GM18520 (cell line): ENCODE results near the gene EGFLAM.
A peak's percentile ranks its signal among the peaks of the same experiment; 100 is the strongest.
"Not testable (repeated sequence)": the region's sequence is repeated elsewhere in the genome, so short reads cannot be mapped to it uniquely, and the experiment has no call there.

Experiments used
- ATAC-seq: cut with Tn5 transposase; IDR thresholded peaks from one replicate; pipeline ENCODE4 v1.9.1; 2021; ENCODE audit not compliant: unreplicated experiment

Gene EGFLAM

DNA sequence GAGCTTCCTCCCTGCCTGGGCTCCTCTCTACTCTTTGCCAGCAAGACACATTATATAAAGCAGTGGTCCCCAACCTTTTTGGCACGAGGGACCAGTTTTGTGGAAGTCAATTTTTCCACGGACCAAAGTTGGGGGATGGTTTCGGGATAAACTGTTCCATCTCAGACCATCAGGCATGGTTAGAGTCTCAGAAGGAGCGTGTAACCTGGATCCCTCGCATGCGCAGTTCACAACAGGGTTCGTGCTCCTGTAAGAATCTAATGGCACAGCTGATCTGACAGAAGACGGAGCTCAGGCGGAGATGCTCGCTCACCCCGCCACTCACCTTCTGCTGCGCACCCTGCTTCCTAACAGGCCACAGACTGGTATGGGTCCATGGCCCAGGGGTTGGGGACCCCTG, 155.3 kb downstream of the EGFLAM start:
- no peak for ATAC-seq

DNA sequence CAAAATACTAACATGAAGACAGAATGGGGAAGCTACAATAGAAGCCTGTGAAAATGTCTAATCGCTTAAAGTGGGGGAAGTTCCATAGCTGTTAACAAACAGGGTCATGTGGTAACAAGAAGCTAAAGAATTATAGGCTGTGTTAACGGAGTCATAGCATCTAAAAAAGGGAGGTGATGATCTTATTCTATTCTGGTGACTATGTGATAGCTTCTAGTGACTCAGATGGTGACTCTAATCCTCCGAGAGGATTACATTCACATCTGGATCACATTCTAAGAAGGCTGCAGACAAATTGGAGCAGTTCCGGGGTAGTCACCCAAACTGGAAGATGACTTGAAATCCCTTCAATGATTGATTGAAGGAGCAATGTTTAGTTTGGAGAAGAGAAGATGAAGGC, 156.0 kb downstream of the EGFLAM start:
- ATAC-seq, result no peak

DNA sequence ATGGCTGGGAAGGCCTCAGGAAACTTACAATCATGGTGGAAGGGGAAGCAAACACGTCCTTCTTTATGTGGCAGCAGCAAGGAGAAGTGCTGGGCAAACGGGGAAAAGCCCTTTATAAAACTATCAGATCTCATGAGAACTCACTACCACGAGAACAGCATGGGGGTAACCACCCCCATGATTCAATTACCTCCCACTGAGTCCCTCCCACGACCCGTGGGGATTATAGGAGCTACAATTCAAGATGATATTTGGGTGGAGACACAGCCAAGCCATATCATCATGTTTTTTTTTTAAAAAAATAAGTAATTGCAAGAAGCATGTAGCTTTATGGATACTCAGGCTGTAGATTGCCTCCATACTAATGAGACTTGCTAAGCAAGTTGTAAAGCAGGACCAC, 157.4 kb downstream of the EGFLAM start:
- not testable (repeated sequence) for ATAC-seq

DNA sequence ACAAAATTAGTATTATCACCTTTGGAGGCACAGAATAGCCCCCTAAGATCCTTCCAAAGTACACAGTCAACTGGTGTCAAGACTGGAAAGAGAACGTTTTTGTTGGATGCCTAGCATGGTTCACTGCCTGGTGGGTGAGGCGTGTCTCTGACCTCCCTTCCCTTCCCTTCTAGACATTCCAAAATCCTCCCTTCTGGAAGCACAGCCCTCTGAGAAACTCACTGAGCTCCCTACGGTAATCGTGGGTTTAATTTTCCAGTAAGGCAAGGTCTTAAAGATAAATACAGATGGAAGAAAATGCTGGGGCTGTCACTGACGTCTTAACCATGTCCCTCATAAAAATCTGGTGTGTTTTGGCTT, 159.3 kb downstream of the EGFLAM start:
- no peak for ATAC-seq

DNA sequence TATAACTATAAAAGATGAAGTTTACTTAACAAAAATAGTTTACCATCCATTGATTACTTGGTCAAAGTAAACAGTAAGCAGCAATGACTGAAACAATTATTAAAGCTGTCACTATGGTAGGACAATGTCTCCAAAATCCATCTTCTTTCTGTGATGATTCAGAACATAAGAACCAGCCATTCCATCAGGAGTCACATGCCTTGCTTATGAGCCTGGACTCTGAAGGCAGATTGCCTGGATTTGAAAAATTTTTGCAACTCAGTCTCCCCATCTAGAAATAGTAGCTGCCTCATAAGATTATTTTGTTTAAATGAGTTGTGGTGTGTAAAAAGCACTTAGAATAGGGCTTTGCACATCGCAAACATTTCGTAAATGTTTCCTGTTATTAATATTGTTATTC, 161.9 kb downstream of the EGFLAM start:
- no peak for ATAC-seq

DNA sequence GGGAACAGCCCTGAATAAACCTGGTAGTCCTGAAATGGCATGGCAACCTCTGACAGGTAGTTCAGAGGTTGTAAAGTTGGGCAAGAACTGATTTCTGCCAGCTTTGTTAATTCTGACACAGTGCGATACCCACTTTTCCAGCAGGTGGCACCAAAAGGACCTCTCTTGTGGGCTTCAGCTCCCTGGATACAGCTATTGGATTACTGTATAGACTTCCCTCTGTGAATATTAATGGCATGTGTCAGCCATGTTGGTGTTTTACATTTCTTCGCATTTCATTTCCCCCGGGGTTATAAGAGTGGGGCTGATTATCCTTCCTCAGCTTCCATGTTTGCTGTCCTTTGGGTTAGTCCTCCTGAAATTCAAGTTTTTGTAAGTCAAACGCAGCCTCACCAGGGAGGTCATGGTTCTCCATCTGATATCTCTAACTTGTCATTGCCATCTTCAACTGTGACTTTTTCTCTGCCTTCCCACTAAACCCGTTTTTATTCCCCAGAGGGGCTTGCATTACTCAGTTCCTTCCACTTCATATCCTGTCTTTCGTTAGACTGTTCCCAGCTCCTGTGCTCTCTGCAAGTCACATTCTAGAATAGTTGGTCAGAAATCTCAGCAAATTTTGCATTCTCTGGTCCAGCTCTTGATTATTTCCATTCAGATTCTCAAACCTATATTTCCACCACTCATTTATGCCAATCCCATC, 162.5 kb downstream of the EGFLAM start:
- no peak for ATAC-seq

DNA sequence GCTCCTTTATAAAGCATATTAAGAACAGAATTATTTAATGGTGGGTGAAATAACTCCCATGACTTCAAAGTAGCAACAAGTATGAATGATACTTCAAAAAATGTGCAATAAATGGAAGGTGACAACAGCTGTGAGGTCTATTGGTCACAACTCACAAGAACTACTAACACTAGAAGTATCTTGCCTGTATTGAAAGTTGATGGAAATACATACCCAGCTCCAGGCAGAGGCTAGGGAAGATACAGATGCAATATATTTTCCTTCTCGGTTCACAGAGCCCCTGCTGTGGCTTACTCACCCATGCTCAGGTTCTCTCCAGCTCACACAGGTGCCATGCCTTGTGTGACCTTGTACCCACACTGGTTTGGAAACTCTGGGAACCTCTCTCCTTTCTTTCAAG, 164.3 kb downstream of the EGFLAM start:
- ATAC-seq, result no peak

DNA sequence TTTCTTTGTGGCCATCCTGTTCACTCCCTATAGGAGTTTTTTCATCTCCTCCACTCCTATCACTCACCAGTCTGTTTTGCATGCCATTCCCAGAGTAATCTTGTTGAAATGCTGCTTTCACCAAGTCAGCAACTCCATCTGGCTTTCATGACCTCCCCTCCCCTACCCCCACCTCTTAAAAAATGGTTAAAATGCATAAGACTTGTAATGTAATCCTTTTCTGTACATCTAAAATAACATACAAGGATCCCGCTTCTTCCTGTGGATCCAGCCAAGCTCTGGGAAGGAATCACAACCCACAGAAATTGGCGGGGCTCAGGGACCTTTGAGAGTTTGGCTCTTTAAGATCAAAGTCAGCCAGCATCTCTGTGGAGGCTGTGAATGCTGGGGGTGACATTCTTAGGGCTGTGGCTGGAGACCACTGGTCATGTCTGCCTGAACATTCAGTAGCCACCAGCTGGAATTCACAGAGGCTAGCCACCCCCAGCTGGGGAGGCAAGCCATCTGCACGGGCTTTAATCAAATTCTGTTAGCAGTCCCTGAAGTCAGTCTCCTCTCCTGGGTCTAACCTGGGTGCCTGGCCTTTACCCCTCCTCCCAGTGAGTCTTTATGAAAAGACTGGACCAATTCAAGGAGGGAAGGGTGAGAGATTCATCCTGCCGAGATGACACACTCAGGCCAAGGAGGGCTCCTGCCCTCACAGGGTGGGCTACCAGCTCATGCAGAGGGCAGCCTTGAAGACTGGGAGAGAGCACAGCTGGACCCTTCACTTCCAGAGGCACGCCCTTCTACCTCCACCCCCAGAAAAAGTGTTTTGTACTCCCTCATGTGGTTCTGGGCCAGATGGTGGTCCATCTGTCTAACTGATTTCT, 165.2 kb downstream of the EGFLAM start:
- ATAC-seq, result no peak

DNA sequence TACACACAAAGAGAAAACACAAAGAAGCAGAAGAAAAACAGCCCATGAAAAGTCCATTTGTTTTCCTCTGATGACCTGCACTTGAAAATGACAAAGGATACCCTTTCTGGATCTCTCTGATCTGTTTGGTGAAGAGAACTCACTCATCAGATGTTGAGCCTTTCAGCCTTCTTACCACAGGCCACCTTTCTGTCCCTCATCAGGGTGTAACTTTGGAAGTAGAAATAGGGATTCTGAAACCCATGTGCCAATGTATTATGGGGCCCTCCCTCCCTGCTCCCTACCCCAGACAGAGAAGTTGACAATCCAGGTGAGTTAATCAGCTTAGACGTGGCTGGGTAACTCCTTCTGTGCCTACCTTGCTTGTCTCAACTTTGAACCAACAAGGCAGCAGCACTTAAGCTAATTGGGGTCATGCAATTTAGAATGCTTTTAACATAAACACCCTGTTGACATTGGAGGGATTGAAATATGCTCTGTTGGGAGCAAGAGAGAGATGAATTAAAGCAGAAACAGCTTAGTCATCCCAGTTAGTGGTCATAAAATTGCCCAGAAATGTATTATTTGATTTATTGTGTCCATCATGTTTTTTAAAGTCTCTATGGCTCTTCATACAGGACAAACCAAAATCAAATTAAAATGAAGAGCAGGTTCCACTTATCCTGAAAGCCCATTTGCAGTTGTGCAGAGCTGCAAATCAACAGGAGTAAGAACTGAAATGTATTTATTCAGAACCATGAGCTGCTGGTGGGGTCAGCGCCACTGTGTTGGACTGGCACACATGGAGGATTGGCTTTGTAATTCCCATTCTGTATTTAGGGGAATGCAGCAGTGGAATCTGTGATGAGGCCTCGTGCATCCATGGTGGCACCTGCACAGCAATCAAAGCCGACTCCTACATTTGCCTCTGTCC, 166.0 kb downstream of the EGFLAM start:
- ATAC-seq, result no peak

DNA sequence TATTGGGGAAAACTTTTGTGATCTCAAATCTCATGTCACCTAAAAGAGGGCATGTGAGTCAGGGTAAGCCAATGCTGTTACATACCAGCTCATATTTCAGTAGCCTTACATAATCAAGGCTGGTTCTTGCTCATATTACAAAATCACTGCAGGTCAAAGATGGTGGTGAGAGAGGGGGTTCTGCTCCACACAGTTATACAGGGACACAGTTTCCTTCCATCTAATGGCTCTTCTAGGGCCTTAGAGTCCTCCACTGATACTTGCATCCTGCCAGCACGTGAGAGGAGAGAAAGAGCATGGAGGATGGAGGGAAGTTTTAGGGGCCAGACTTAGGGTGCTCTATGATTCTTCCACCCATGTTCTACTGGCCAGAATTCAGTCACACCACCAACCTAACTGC, 168.1 kb downstream of the EGFLAM start:
- ATAC-seq, result no peak

DNA sequence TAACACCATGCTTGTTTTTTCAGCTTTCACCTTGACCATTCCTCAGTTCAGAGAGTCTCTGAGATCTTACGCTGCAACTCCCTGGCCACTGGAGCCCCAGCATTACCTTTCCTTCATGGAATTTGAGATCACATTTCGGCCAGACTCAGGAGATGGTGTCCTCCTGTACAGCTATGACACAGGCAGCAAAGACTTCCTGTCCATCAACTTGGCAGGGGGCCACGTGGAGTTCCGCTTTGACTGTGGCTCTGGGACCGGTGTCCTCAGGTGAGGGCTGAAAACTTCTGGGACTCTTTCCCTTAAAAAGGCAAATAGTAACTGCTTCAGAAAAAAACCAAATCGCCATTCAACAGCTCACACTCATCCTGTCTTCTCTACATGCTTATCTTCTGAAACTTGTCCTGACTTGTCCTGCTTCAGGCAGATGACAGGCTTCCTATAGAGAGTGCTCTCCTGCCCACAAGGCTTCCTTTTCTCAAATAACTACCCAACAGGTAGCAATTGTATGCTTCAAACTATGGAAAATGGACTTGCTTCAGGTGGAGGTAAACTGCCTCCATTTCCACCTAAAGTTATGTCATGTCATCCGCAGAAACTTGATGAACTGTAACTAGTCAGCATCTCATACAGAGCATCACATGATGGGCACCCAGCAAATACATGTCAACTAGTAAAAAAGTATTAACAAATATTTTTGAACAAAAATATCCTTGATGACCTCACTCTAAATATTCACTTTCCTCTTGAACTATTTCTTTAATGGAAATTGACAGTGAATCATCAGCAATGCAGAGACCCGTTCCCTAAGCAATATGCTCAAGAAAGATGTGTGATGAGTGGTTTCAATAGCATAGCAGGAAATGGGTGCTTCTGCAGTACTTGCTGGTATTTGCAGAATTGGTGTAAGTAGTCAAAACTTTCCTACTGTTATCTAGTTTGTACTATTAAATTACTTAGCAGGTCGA, 168.9 kb downstream of the EGFLAM start:
- ATAC-seq, result no peak

DNA sequence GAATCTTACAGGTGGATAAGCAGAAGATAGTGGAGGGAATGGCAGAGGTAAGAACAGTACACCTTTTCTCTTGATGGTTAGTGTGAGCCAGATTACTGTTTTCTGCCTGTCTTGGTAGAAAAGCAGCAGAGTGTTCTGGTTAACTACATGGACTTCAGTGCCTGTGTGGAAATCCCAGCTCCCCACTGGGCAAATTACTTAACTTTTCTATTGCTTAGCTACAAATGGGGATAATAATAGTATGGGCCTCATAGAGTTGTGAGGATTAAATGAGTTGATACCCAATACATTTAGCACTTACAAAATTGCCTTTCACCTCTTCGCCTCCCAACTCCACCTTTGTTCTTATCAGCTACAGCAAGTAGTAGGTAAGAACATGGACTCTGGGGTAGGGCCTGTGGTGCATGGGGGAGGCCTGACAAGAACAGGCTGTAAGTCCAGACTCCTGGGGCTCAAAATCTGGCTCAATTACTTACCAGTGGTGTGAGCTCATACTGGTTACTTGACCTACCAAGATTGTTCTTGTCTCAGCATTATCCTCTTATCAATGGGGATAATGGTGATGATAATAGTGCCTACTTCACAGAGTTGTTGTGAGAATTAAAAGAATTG, 173.0 kb downstream of the EGFLAM start:
- no peak for ATAC-seq

DNA sequence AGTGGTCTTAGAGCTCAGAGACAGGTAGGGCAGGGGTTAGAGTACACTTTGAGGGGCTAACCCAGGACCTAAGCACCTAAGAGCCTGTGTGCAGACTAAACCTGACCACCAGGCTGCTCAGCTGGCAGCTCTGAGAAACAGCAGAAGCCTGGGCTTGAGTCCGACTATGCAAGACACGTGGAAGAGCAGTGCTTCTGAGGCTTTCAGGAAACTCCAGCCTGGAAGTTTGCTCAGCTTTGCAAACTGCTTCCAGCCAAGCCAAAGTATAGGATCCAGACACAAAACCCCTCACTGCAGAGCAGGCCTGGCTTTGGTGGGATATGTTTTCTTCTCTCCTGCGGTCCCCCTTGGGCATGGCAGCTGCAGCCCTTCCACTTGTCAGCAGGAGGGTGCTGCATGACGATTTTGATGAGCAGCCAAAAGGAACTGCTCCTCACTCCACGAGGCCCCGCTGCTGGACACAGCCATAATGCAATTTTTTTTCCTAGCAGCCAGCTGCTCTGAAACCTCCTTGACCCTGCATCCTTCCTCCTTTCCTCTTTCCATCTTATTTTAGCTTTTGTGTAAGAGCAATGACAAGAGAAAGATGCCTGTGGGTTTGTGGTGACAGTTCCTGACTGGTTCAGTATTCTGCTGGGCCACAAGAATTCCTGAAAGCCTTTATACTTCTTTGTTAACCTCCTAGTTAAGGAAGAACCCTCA, 175.0 kb downstream of the EGFLAM start:
- no peak for ATAC-seq

DNA sequence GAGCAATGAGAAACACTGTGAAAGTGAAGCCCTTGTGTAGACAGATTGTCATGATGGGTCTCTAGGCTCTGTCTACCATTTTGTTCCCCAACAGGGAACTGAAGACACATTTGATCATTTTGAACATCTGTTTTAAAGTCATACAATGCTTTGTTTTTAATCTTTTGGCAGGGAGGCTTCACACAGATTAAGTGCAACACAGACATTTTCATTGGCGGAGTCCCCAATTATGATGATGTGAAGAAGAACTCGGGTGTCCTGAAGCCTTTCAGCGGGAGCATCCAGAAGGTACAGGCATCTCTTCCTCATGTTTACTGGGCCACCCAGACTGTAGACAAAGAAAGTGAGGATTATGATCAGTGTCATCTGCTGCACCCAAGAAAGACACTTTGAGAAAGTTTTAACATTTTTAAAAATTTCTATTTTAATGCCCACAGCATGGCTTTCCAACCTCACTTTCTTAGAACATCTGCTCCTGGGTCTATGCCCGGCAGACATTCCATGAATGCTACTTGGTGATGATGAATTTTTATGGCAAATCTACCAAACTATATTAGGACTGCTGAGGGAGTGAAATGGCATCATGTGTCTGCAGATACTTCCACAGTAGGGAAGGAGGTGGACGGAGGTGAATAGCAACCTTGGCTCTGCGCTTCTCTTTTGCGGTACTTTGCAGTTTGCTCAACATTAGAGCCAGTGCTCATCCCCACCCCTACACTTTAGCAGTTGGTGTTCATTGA, 176.8 kb downstream of the EGFLAM start:
- no peak for ATAC-seq

DNA sequence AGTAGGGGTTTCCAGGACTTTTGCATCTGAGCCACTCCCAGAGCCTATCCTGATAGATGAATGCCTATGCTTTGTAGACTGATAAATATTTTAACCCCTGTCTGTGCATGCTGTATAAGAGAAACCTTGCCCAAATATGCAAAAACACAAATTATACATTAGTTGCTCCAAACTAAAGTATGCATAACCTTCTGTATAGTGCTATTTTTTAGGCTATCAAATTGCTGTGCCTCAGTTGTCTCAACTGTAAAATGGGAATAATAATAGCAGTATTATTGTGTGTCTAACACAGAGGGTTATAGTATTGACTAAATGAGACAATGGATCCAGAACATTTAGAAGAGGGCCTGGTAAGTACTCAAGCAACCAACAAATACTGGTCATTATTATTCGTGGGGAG, 180.4 kb downstream of the EGFLAM start:
- no peak for ATAC-seq

DNA sequence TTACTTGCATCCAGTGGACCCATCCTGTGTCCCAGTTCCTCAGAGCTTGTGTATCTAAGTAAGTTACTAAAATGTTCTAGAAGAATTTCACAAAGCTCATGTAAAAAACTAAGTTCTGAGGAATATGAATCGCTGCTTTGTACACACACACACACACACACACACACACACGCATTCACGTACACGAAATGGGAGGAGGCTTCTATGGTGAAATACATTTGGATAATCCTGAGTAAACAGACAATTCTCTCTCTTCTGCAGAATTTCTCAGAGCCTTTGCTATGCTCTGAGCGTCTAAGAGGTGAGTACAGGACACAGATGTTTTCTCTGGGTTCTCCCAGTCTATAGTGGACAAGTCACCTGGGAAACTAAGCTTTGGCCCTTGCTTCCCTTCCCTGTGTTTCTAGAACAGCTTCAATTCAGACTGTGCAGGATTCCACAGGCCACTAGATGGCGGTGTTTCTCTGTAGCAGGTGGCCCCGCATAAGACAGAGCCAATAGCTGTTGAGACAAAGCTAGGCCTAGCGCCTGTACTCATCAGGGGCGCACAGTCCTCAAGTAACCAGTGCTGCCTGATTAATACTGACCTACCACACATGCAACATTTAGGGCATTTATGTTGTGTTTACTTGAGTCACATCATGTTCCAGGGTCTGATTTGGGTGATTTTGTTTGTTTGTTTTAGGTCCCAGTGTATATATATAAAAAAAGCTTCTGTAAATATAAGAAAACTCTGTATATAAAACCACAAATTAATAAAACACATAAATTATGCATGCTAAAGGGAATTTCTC, 183.3 kb downstream of the EGFLAM start:
- peak; percentile 90 for ATAC-seq

DNA sequence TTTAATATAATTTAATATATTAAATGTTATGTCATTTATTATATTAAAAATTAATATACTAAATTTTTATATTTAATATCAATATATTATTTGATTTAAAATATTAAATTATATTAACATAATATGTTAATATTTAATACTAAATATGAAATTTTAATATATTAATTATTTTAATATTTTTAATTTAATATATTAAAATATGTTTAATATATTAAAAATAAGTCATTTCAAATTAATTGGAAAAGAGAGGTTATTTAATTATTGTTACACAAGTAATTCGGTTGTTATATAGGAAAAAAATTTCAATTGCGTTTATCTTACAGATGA, 183.9 kb downstream of the EGFLAM start:
- no peak for ATAC-seq

DNA sequence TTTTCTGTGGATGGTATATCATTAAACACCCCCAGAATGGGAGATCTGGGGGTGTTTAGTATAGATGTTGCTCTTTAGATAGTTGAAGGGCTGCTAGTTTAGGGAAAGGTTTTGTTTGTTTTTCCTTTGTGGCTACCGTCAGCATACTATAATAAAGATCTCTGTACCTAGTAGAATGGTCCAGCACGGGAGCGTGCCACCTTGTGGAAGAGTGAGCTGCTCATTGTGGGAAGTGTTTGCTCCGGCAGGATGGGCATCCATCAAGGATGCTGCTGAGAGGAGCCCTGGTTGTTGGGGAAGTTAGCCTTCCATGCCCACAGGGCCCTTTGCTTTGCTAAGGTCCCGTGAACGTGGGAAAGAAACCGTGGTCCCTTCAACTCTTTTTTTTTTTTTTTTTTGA, 185.0 kb downstream of the EGFLAM start:
- ATAC-seq, result no peak
